Stimulated activated CD8-positive, alpha-beta memory T cell treated with anti-CD3 and anti-CD28 coated beads, Interleukin-12 subunit alpha, Interleukin-12 subunit beta, amount 100 ng/mL, for 4 hours (primary cell): ENCODE results near the gene MAL.

ENCODE experiments used
- DNase-seq: peaks from one replicate; pipeline ENCODE4 v3.0.0-alpha.2; 2020; ENCODE audit warnings: low read depth

The MAL gene

DNA sequence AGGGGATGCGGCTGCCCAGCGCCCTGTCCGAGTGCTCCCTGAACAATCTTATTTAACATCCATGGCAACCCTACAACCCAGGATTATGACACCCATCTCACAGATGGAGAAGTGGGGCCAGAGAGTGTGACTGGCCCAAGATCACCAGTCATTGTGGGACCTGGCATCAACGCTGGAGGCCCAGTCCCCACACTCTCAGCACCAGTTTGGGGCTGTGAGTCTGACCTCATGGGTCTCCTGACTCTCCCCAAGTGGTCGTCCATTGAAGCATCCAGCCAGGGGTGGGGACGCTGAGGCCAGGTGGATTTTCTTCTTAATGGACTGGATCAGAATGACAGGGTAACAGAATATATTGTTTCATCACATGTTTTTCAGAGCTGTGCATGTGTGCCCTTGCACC is 24.5 kb downstream of the MAL start:
- no peak for DNase-seq

DNA sequence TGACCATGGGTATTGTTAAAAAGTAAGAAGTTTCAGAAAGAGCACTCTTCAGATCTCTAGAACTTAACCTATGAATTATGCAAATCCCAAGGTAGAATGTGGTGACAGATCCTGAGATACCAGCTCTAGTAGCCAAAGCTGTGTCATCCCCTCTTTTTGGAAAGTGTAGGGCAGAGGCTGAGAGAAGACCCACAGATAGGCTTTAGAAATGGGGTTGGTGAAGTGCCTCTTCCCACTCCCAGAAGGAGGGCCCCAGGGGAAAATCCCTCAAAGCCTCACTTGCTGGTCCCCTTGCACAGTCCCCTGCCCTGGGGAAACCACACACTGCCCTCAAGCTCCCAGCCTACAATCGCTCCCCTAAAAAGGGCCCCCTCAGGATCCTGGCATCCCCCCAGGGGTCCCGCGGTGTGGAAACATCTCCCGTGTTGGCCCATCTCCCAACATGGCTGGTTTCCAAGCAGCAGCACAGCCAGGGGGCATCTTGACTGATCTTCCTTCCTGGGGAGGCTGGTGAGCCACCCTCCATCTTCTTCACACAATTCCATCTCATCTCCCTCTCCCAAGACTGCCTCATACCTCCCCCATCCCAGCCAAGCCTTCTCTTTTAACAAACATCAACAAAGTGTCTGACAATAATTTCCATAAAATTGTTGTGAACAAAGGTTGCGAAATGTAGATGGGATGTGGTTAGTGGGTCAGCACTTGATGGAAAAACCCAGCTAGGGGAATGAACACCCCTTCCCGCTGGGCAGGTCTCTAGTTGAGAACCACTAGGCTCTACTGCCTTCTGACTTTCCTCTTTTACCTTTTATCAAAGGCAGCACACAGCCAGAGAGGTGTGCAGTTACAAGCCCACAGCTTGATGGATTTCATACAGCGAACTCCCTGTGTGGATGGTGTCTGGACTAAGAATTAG is 25.1 kb downstream of the MAL start:
- DNase-seq, result no peak

DNA sequence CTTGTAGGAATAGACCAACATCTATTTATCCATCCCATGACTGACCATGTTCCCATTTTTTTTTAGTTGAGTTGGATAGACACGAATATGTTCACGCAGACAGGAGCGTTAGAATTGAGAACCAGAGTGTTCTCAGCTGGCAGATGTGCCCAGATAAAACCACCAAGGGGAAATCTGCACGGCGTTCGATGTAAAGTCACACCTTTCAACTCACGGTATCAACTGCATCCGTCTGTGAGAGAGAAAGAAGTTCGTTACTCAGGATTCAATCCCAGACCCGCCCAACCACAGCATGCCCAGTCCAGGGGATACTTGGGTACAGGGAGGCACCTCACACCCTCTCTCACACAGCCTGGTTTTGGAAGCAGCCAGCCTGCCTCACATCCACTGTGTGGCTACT is 26.1 kb downstream of the MAL start:
- no peak for DNase-seq

GRCh38 chr2:95052307-95052706 is 26.8 kb downstream of the MAL start:
- no peak for DNase-seq

DNA sequence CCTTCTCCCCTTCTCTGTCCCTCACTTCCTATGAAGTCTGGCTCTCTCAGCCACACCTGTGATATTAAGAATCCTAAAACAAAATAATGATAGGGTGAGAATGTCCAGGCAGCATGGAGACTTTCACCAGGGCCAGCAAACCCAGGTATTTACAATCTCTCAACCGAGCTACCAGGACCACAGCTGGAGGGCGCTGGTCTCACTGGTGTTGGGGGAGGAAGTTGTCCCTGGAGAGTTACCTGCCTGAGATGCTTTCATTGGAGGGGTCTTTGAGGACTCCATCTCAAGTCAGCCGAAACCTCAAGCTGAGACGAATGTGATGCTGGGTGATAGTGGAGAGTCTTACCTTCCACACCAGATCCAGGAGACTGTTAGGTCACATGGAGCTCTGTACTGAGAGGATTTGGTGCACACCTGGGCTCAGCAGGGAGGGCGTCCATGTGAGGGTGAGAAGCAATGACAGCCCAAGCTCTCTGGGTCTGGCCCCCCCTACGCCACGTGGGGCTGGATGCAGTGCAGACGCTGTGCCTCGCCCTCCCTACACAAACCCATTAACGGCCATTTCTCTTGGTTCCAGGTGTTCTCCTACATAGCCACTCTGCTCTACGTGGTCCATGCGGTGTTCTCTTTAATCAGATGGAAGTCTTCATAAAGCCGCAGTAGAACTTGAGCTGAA is 27.4 kb downstream of the MAL start:
- no peak for DNase-seq

DNA sequence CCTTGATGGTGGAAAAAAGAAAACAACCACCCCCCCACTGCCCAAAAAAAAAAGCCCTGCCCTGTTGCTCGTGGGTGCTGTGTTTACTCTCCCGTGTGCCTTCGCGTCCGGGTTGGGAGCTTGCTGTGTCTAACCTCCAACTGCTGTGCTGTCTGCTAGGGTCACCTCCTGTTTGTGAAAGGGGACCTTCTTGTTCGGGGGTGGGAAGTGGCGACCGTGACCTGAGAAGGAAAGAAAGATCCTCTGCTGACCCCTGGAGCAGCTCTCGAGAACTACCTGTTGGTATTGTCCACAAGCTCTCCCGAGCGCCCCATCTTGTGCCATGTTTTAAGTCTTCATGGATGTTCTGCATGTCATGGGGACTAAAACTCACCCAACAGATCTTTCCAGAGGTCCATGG is 28.0 kb downstream of the MAL start:
- no peak for DNase-seq

DNA sequence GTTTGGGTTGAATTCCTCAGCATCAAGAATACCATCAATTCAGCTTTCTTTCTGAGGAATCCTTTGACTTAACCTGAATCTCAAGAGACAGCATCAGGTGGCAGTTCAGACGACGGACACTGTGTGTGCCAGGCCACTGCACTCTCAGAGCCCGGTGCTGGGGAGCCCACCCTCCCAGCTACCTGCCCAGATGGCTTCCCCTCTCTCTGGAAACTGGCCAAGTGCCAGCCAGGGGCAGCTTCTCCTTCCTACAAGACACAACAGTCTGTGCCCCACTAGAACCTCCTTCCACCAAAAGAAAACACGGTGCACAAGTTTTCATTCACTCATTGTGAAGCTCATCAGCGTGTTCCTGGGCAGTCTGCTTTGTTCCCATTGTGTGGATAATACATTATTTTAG is 28.5 kb downstream of the MAL start:
- DNase-seq, result no peak

DNA sequence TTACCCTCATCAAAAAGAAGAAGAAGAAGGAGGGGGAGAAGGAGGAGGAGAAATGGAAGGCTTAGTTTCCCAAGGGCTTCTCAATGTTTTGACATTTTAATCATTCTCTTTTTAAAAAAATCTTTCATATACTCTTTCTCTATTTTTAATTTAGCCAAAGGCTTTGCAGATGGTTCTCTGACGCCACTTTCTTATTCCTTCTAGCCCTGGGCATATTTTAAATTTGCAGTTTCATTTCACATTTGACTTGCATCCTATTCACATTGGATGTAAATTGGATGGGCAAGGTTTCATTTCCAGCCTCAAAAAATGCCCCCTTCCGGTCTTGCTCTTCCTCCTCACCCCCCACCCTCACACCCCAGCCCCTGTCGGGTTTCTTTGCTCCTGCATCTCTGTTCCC is 29.8 kb downstream of the MAL start:
- no peak for DNase-seq

GRCh38 chr2:95056044-95056443 is 30.5 kb downstream of the MAL start:
- no peak for DNase-seq

- DNase-seq, result no peak
Observed at GRCh38 chr2:95056461-95057459, 31.3 kb downstream of the MAL start.

DNA sequence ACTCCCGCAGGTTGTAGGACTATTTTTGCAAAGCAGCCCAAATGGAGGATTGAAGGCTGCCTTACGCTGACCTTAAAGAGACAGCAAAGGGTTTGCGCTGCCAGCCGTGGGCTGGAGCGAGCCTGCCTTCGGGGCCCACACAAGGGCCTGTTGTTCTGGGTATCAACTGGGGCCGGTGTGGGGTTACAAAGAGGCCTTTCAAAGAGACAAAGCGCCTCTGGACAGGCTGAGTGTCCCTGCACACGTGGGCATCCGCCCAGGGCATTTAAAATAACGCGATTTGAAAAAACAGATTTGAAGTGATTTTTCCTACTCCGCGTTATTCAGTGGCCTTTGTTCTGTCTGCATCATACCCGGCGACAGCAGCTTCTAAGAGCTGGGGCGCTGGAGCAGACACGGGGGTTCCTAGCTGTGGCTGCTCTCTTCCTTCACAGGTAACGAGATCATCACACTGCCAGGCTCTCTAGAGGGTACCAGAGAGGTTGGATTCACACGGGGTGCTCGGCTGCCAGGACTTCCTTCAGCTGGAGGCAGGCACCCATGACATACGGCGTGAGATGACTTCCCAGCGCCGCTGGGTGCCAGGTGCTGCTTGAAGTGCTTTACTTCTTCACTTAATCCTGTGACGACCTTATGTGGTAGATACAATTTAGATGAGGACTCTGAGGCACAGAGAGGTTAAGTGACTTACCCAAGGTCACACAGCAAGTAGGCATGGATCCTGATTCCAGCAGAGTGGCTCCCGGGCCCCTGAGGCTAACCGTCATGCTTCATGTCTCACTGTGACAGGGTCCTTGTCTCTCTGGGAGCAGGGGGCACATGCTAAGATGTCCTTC is 32.2 kb downstream of the MAL start:
- no peak for DNase-seq

GRCh38 chr2:95058466-95058988 is 33.0 kb downstream of the MAL start:
- no peak for DNase-seq

- DNase-seq, result no peak
Observed at GRCh38 chr2:95058989-95059641, 33.6 kb downstream of the MAL start.

DNA sequence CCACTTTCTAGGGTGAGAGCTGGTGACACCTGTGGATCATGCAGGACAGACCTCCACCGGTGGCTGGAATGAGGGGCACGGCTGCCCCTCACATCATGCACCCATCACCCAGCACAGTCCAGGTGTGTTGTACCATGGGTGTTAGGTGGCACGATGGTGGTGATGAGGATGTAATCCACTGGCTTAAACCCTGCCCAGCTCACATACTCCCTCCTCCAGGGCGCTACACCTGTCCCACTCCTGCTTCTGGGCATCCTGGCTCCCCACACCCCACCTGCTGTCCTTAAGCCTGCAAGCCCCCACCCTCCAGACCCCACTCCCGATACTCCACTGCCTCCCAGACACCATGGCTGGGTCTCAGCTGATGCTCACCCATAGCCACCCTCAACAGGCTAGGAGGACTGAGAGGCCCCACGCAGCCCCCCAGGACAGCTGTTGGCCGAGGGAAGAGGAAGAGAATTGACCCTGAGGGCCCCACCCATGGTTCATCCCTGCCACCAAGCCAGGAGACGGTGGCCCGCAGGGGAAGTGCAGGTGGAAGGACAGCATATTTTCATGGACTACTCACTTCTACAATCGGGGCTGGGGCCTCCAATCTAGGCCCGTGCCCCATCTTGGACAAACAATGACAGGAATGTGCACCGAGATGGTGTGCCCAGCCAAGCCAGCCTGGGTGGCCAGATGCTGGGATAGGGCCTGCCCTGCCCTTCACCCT is 34.3 kb downstream of the MAL start:
- DNase-seq, result no peak

- DNase-seq, result no peak
Observed at GRCh38 chr2:95060446-95061118, 35.1 kb downstream of the MAL start.

- no peak for DNase-seq
Observed at GRCh38 chr2:95061119-95061512, 35.6 kb downstream of the MAL start.

DNA sequence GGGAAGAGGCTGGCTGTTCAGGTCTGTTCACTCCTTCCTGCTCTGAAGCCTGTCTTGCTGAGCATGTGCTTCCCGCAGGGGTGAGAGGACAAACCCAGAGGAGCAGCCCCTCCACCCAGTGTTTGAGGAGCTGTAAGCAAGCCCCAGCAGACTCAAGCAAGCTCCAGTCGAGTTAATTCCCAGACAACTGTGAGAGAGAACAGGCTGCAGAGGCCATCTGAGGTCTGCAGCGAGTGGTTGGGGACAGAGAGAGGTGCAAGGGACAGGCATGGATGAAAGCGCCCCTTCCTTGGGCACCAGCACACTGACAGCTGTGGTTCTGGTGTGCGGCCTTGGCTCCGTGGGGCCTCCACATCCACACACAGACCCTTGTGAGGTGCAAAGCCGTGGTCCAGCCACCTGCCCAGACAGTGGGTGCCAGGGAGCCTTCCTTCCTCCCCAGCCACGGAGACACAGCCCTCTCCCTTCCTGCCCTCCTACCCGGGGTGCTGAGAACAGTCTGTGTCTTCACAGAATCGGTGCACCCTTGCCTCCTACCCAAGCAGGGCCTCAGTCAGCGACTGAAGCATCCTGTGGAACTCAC is 36.2 kb downstream of the MAL start:
- no peak for DNase-seq

GRCh38 chr2:95062242-95063085 is 37.0 kb downstream of the MAL start:
- no peak for DNase-seq
